Thoracic aorta (tissue), 2 donors: Measurements from ENCODE around the gene DLX3. TPM values are rescaled to one million over a fixed set of nuclear protein-coding genes. Genes with fewer than 3 reads are reported as not detected.

Source experiments
- ATAC-seq: fragments of 150-250 bp; one replicate; pipeline ENCODE4 v1.8.0; 2017; ENCODE audit warnings: low read depth; ENCODE audit not compliant: insufficient number of reproducible peaks, low FRiP score
- DNase-seq: peaks from one replicate; pipeline ENCODE4 v3.0.0-alpha.2; 2020; ENCODE audit warnings: low spot score
- H3K27ac ChIP-seq, 2 donors: fragments of 200-600 bp; sonication (generic); 1 replicate in 1 of 2; 2 replicates in 1 of 2; pipeline ENCODE4 v1.5.1; 2016; ENCODE audit warnings: mild to moderate bottlenecking in 2 of 2, moderate library complexity in 2 of 2
- H3K27me3 ChIP-seq: fragments of 200-600 bp; sonication (generic); replicated peaks from 2 replicates; pipeline ENCODE4 v1.6.0; 2016; ENCODE audit warnings: mild to moderate bottlenecking; ENCODE audit not compliant: insufficient read depth
- H3K36me3 ChIP-seq: fragments of 200-600 bp; sonication (generic); one replicate; pipeline ENCODE4 v1.5.1; 2016
- H3K4me1 ChIP-seq, 2 donors: fragments of 200-600 bp; sonication (generic); 1 replicate in 1 of 2; 2 replicates in 1 of 2; pipeline versions ENCODE4 v1.5.1 to v1.6.0; 2016; ENCODE audit warnings: low read depth in 2 of 2, mild to moderate bottlenecking in 1 of 2; ENCODE audit not compliant: control insufficient read depth in 1 of 2
- H3K4me3 ChIP-seq: fragments of 200-600 bp; sonication (generic); 2 replicates; pipeline ENCODE4 v1.5.1; 2016; ENCODE audit warnings: mild to moderate bottlenecking
- H3K9me3 ChIP-seq: fragments of 200-600 bp; sonication (generic); 2 replicates; pipeline ENCODE4 v1.5.1; 2016
- total RNA-seq, 2 donors: library from RNA; depleted of rRNA; stranded (reverse); fragments of >200 nt; gene quantifications; one replicate each; pipeline versions ENCODE4 v1.1.0 to v1.2.3, GENCODE V29; 2016
- TF ChIP-seq, protein P1 (sequence below): fragments of 200-600 bp; sonication (generic); IDR thresholded peaks from one replicate; pipeline ENCODE4 v1.5.1; 2019; ENCODE audit warnings: antibody characterized with exemption

DLX3 gene
- total RNA-seq, 2 donors from 2014 or later = 0.54 TPM; not detected in 1

DNA sequence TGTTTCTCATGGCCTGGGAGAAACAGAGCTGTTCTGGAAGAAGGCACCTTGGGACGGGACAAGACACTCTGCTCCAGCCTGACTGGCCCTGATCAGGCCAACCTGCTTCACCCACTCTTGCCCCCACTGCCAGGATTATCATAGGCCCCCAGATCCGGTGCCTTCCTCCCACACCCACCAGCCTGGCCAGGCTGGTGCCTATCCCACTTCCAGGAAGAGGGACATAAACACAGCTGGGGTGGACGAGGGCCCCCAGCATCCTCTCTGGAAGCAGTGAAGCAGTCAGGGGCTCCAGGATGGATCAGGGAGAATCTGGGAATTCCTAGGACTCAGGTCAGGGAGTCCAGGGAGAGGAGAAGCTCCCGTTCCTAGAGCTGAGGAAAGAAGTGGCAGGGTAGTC, 44.0 kb upstream of the DLX3 start:
- Histone ChIP-seq H3K36me3 (no peaks in the 10 kb centered on the region), H3K9me3 (no peaks in the 10 kb centered on the region), H3K27ac (no peak overlapping the region), H3K27me3 (no peaks in the 10 kb centered on the region), H3K4me1 (peaks cover 10 to 43% of the 10 kb centered on the region in 2 donors), H3K4me3 (no peak overlapping the region)
- DNase-seq = no peak
- ATAC-seq = no peak
- TF ChIP-seq, protein P1, sequence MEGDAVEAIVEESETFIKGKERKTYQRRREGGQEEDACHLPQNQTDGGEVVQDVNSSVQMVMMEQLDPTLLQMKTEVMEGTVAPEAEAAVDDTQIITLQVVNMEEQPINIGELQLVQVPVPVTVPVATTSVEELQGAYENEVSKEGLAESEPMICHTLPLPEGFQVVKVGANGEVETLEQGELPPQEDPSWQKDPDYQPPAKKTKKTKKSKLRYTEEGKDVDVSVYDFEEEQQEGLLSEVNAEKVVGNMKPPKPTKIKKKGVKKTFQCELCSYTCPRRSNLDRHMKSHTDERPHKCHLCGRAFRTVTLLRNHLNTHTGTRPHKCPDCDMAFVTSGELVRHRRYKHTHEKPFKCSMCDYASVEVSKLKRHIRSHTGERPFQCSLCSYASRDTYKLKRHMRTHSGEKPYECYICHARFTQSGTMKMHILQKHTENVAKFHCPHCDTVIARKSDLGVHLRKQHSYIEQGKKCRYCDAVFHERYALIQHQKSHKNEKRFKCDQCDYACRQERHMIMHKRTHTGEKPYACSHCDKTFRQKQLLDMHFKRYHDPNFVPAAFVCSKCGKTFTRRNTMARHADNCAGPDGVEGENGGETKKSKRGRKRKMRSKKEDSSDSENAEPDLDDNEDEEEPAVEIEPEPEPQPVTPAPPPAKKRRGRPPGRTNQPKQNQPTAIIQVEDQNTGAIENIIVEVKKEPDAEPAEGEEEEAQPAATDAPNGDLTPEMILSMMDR = no peak

DNA sequence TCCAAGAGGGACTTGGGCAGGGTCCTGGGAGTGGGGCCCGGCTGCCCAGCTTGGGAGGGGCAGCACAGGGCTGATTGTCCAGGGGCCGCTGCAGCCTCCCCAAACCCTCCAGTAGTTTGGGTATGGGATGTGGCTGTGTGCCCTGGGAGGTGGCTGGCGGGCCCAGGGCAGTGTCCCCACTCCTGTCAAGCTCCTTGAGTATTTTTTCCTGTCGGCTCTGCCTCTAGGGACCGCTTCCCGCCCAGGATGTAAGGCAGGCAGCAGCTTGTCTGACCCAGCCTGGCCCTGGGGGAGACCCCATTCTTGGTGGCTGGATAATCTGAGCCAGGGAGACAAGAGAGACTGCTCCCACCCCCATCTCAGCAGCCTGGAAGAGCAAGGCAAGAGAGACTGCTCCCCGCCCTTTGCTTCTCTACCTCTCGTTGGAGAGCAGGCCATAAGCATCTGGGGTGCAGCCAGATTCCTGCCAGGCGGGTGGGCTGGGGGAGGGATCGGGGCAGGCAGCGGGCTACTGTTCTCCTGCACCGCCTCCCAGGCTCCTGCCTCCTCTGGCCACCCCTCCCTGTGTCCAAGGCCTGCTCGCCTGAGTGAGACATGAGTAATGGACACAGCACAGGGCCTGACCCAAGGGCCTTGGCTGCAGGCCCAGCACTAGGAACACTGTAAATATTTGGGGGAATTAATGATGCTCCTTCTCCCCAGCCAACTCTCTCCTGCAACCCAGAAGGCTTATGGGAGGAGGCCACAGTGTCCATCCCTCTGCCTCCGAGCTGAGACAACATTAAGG, 42.5 kb upstream of the DLX3 start:
- Histone ChIP-seq H3K4me3 (no peak overlapping the region), H3K27ac (peak overlapping the region; percentile 75 to 80), H3K4me1 (peaks cover 16 to 47% of the 10 kb centered on the region in 2 donors), H3K27me3 (no peaks in the 10 kb centered on the region), H3K9me3 (no peaks in the 10 kb centered on the region), H3K36me3 (no peaks in the 10 kb centered on the region)
- TF ChIP-seq, protein P1 = no peak
- ATAC-seq = peak; percentile 5
- peak; percentile 50 for DNase-seq

DNA sequence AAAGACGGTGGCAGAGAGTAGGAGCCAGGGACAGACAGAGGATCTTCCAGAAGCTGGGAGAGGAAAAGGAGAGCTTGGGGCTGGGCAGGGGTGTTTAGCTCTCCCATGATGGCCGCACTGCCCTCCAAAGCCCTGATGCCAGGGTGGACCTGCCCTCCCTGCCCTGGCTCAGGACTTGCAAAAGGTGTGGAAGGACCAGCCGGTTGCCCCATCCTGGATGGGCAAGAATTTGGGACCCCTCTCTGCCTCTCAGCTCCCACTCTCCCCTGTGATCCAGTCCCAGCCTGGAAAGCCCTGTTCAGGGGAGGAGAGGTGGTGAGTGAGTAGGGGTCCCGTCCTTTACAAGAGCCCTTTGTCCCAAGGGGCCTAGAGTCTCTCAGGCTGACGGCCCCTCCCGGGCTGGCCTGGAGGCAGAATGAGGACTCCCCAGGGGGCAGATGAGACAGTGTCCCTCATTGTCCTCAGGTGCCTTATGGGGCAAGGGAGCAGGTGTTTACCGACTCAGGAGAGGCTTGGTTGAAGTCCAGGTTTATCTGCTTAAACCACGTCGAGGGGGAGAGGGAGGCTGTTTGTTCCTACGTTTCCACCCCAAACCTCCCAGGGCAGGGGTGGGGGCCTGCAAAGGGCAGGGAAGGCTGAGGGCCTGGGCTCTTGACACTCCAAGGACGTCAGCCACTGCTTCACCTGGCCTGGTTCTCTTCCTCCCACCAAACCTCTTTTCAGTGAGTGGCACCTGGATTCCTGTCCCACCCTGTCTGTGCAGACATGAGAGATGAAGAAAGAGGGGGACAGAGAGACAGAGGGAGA, 41.6 kb upstream of the DLX3 start:
- TF ChIP-seq, protein P1 = no peak
- Histone ChIP-seq H3K27me3 (no peaks in the 10 kb centered on the region), H3K27ac (peak overlapping the region; percentile 75 to 80), H3K4me1 (peaks cover 17 to 50% of the 10 kb centered on the region in 2 donors), H3K36me3 (no peaks in the 10 kb centered on the region), H3K4me3 (no peak overlapping the region), H3K9me3 (no peaks in the 10 kb centered on the region)
- no peak for ATAC-seq
- no peak for DNase-seq

DNA sequence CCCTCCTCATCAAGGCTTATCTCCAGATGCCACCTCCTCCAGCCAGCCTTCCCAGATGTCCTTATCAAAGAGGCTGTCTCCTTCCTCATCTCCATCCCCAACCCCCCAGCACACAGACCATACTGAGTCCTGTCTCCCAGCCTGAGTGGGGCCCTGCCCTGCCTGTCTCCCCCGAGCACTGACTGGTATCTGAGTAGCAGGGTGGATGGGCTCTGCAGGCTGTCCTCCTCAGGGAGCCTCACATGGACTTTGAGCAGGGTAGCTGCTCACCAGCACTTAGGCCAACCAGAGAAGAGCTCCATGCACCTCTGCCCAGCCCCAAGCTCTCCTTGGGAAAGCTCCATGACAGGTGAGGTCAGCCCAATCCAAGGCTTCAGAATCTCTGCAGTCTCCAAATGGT, 40.9 kb upstream of the DLX3 start:
- DNase-seq (no peak), ATAC-seq (no peak)
- no peaks in the 10 kb centered on the region for H3K36me3 ChIP-seq
- H3K4me1 ChIP-seq = peaks cover 17 to 50% of the 10 kb centered on the region in 2 donors
- H3K27me3 ChIP-seq = no peaks in the 10 kb centered on the region
- H3K9me3 ChIP-seq = no peaks in the 10 kb centered on the region
- TF ChIP-seq, protein P1 = no peak
- no peak overlapping the region for H3K27ac ChIP-seq
- no peak overlapping the region for H3K4me3 ChIP-seq

DNA sequence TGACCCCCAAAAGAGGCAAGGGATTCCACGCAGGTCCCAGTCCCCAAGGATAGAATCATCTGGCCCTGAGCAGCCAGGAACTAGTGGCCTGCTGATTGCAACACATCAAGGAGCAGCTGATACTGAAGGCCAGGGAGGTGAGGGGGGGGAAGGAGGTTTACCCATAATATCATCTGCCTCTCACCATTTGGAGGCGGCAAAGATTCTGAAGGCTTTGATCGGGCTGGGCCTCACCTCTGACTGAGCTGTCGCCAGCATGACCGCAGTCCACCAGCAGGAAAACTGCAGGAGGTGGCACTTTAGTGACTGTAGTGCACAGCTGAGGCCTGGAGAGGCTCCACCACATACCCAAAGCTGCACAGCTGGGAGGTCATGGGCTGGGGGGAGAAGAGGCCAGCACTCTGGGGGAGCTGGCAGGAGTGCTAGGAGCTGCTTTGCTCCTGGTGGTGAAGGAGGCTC, 40.4 kb upstream of the DLX3 start:
- no peak overlapping the region for H3K4me3 ChIP-seq
- H3K4me1 ChIP-seq = peaks cover 17 to 50% of the 10 kb centered on the region in 2 donors
- no peaks in the 10 kb centered on the region for H3K36me3 ChIP-seq
- no peaks in the 10 kb centered on the region for H3K9me3 ChIP-seq
- no peaks in the 10 kb centered on the region for H3K27me3 ChIP-seq
- no peak for DNase-seq
- ATAC-seq = no peak
- H3K27ac ChIP-seq = peak overlapping the region in 1 of 2 donors; percentile 78
- TF ChIP-seq, protein P1 = no peak
